Activated CD4-positive, CD25-positive, alpha-beta regulatory T cell treated with anti-CD3 and anti-CD28 coated beads, Interleukin-2, amount 50 U/mL, for 24 hours (primary cell): ENCODE data around the gene TBCB.
"Not testable (repeated sequence)": the region's sequence is repeated elsewhere in the genome, so short reads cannot be mapped to it uniquely, and the experiment has no call there.

ENCODE experiments used
- ATAC-seq, 2 donors: fragments of 150-1000 bp; cut with Tn5 transposase; one replicate each; pipeline ENCODE4 v1.10.0; 2021; ENCODE audit warnings: mild to moderate bottlenecking in 1 of 2, moderate library complexity in 1 of 2

TBCB gene

GRCh38 chr19:36101550-36102327 lies 13.5 kb upstream of the TBCB start:
- no peak for ATAC-seq

GRCh38 chr19:36103040-36103626 lies 12.1 kb upstream of the TBCB start:
- ATAC-seq, result no peak

- no peak for ATAC-seq
Measured at GRCh38 chr19:36103842-36104552, 11.3 kb upstream of the TBCB start.

- no peak for ATAC-seq
Measured at GRCh38 chr19:36106441-36106840, 8.8 kb upstream of the TBCB start.

GRCh38 chr19:36106991-36107390 lies 8.3 kb upstream of the TBCB start:
- ATAC-seq, result no peak

DNA sequence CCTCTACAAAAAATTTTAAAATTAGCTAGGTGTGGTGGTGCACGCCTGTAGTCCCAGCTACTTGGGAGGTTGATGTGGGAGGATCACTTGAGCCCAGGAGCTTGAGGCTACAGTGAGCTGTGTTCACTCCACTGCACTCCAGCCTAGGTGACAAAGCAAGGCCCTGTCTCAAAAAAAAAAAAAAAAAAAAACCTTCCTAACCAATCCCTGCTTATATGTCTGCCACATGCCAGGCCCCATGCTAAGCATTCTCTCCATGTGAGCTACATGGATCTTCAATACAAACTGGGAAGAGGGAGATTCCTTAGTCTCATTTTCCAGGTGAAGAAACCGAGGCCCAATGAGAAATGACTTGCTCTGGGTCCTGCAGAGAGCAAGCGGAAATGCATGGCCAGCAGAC lies 6.6 kb upstream of the TBCB start:
- ATAC-seq, result no peak

- no peak for ATAC-seq
Measured at GRCh38 chr19:36110487-36111199, 4.6 kb upstream of the TBCB start, which contains the start of gene OVOL3. TSS of gene OVOL3 (plus strand) at chr19:36111143. CDS start at chr19:36111203, 60 bp downstream.

DNA sequence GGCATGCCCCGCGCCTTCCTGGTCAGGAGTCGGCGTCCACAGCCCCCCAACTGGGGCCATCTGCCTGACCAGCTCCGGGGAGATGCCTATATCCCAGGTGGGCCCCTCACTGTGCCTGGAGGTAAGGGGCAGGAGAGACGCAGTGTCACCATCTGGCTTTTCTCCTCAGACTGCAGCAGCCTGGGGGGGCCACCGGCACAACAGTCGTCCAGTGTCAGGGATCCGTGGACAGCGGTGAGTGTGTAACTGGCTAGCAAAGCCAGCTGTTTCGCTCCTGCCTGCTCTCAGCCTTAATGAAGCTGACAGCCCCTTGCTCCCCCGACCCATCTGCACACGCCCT lies 4.1 kb upstream of the TBCB start:
- ATAC-seq, result no peak

DNA sequence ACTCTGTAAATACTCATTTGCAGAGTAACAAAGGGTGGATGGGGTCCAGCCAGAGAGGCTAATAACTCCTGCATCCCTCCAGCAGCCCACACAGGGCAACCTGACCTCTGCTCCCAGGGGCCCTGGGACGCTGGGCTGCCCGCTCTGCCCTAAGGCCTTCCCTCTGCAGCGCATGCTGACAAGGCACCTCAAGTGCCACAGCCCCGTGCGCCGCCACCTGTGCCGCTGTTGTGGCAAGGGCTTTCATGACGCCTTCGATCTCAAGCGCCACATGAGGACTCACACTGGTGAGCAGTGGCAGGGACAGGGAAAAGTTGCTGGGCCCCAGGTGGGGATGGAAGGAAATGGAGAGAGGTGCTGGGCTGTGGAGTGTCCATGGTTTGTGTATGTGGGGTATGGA lies 2.6 kb upstream of the TBCB start:
- no peak for ATAC-seq

GRCh38 chr19:36113425-36113824 lies 1.8 kb upstream of the TBCB start:
- no peak for ATAC-seq

- ATAC-seq, result no peak
Measured at GRCh38 chr19:36113894-36114720, 1.2 kb upstream of the TBCB start.

DNA sequence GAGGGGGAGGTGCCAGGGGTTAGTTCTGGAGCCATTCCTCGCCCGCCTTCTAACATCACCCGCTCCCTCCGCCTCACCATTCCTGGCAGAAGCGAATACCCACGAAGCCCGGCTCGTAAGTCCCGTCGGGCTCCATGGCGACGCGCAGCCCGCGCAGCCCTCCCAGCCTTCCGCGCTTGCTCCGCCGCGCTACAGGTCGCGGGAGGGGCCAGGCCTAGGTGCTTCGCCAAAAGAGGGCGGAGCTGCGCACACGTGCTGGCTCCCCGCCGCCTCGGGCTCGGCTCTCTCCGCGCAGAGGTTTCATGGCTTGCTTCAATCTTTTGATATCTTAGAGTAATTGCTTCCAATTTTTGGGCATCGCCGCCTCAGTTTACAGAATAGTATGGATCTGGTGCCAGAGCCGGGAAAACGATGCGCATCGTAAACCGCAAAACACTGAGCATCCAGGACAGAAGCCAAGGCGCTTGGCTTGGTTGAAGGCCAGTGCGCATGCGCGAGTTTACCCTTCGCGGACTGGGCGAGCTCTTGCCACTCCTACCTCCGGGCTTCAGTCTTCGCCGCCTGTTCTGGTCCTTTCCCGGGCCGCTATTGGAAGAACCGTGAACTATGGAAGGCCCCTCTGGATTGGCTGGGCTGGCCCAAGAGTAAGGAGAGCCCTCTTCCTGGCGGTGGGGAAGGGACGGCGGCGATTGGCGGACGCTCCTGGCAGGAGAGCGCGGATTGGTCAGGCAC lies 381 bp upstream of the TBCB start, which contains the start of gene POLR2I:
POLR2I (minus strand) TSS at position 155 of the 732 bp plus-strand sequence; CDS start at position 136, 19 bp downstream.
- peak; percentile 91 to 92 for ATAC-seq

GRCh38 chr19:36116344-36116637 lies 1.0 kb downstream of the TBCB start:
- no peak for ATAC-seq

DNA sequence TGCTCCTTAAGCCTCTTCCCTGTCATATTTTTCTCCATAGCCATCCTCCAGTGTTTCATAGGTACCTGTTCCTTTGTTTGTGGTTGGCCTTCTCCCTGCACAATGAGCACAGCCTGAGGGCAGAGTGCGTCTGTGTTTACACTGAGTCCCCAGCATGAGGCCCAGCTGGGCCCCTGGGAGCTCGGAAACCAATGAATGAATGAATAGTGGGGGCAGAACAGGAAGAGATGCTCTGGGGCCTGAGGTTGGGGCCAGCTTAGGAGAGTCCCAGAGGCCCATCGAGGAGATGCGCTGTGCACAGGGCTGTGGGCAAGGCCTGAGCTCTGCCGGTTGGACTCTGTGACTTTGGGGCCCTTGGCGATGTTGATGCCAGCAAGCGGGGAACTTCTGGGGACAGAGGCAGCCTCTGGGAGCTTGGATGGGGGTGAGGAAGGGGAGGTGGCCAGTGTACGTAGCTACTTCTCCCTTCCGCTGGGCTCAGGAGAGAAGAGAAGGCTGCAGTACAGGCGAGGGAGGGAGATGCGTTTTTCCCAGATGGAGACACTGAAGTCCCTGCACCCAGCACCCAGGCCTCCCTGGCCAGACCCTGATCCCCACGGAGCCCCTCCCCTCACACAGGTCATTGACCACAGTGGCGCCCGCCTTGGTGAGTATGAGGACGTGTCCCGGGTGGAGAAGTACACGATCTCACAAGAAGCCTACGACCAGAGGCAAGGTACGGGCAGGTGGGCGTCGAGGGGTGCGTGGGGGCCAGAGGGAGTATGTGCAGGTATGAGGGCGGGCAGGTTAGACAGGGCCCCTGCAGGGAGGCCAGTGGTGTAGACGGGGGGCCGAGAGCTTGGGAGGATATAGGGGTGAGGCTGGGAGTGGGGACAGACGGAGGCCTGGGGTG lies 5.1 kb downstream of the TBCB start:
- no peak for ATAC-seq

DNA sequence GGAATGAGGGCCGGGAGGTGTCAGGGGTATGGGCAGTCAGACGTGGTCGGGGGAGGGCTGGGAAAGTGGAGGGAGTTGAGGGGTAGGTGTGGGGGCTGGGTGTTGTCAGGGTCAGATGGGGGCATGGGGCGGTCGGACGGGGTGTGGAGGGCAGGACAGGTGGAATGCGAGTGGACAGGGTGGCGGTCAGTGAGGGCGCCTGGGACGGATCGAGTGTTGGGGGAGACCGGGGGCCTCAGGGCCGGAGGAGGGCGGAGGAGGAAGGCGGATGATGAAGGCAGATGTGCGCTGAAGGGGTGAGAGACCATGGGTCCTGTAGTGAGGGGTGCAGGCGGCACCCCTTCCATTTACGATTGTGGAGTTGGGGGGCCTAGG lies 5.7 kb downstream of the TBCB start:
- ATAC-seq, result no peak

GRCh38 chr19:36121486-36122124 lies 6.3 kb downstream of the TBCB start:
- no peak for ATAC-seq

GRCh38 chr19:36125557-36125956 lies 10.3 kb downstream of the TBCB start:
- ATAC-seq, result no peak

- no peak for ATAC-seq
Measured at GRCh38 chr19:36128392-36128736, 13.1 kb downstream of the TBCB start.

DNA sequence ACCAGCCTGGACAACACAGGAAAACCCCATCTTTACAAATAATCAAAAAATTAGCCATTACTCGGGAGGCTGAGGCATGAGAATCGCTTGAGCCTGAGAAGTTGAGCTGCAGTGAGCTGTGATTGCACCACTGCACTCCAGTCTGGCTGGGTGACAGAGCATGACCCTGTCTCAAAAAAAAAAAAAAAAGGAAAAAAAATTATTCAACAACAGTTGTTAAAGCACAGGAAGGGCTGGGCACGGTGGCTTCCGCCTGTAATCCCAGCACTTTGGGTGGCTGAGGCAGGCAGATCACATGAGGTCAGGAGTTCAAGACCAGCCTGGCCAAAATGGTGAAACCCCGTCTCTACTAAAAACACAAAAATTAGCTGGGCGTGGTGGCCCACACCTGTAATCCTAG lies 16.0 kb downstream of the TBCB start:
- ATAC-seq, result not testable (repeated sequence)

- not testable (repeated sequence) for ATAC-seq
Measured at GRCh38 chr19:36134867-36135266, 19.6 kb downstream of the TBCB start.
